GM12878 (cell line): Measurements from ENCODE around the gene KRT222. TPM values are rescaled to one million over a fixed set of nuclear protein-coding genes. Genes with fewer than 3 reads are reported as not detected.
A peak's percentile ranks its signal among the peaks of the same experiment; 100 is the strongest.

ENCODE experiments used
- ATF3 ChIP-seq: IDR thresholded peaks from 2 replicates; pipeline ENCODE4 v1.6.1; 2011; ENCODE audit warnings: low read depth, mild to moderate bottlenecking, low read length, moderate library complexity, borderline replicate concordance; ENCODE audit errors: extremely low read depth
- BACH1 ChIP-seq: fragments of 450-650 bp; IDR thresholded peaks from 2 replicates; pipeline ENCODE4 v1.6.1; 2017; ENCODE audit warnings: mild to moderate bottlenecking, borderline replicate concordance
- BCL11A ChIP-seq: IDR thresholded peaks from 2 replicates; pipeline ENCODE4 v1.6.1; 2011; ENCODE audit warnings: low read depth, low read length
- BCLAF1 ChIP-seq: fragments of 450-650 bp; IDR thresholded peaks from 2 replicates; pipeline ENCODE4 v1.6.1; 2017; ENCODE audit warnings: antibody characterized with exemption, mild to moderate bottlenecking, moderate library complexity
- BHLHE40 ChIP-seq, 2 experiments: fragments of 450-650 bp in 1 of 2; IDR thresholded peaks; 2 replicates each; pipeline ENCODE4 v1.6.1; 2011 to 2017; ENCODE audit warnings: low read depth in 2 of 2, borderline replicate concordance in 1 of 2, improper control_type of control experiment in 1 of 2, low read length in 1 of 2, mild to moderate bottlenecking in 1 of 2
- CBX5 ChIP-seq: sonication (generic); IDR thresholded peaks from 2 replicates; pipeline ENCODE4 v1.6.1; 2016; ENCODE audit warnings: low read depth, moderate library complexity, mild to moderate bottlenecking, inconsistent platforms
- CREB1 ChIP-seq: IDR thresholded peaks from 2 replicates; pipeline ENCODE4 v1.6.1; 2012; ENCODE audit warnings: low read depth, mild to moderate bottlenecking, inconsistent platforms
- HDGF ChIP-seq: fragments of 450-650 bp; IDR thresholded peaks from 2 replicates; pipeline ENCODE4 v1.6.1; 2016; ENCODE audit warnings: antibody characterized with exemption
- LARP7 ChIP-seq: fragments of 450-650 bp; IDR thresholded peaks from 2 replicates; pipeline ENCODE4 v1.6.1; 2017; ENCODE audit warnings: mild to moderate bottlenecking
- MLLT1 ChIP-seq: fragments of 450-650 bp; IDR thresholded peaks from 2 replicates; pipeline ENCODE4 v1.6.1; 2016; ENCODE audit warnings: mild to moderate bottlenecking
- NFXL1 ChIP-seq: fragments of 450-650 bp; IDR thresholded peaks from 2 replicates; pipeline ENCODE4 v1.6.1; 2017; ENCODE audit warnings: antibody characterized with exemption, mild to moderate bottlenecking, borderline replicate concordance
- PKNOX1 ChIP-seq: fragments of 450-650 bp; IDR thresholded peaks from 2 replicates; pipeline ENCODE4 v1.6.1; 2016; ENCODE audit warnings: mild to moderate bottlenecking
- RBBP5 ChIP-seq: fragments of 200-600 bp; sonication (generic); conservative IDR thresholded peaks from 2 replicates; pipeline ENCODE4 v1.6.1; 2016
- RELB ChIP-seq: fragments of 450-650 bp; IDR thresholded peaks from 2 replicates; pipeline ENCODE4 v1.6.1; 2017; ENCODE audit warnings: low read depth, mild to moderate bottlenecking, moderate library complexity
- SMAD1 ChIP-seq: fragments of 450-650 bp; IDR thresholded peaks from 2 replicates; pipeline ENCODE4 v1.6.1; 2018; ENCODE audit warnings: mild to moderate bottlenecking, low read depth; ENCODE audit not compliant: partially characterized antibody
- SUZ12 ChIP-seq: fragments of 200-600 bp; sonication (generic); IDR thresholded peaks from one replicate; pipeline ENCODE4 v1.6.1; 2018; ENCODE audit warnings: antibody characterized with exemption, mild to moderate bottlenecking; ENCODE audit not compliant: unreplicated experiment
- ZBTB40 ChIP-seq: fragments of 450-650 bp; IDR thresholded peaks from 2 replicates; pipeline ENCODE4 v1.6.1; 2016; ENCODE audit warnings: mild to moderate bottlenecking, moderate library complexity, borderline replicate concordance
- polyA plus RNA-seq, 11 experiments: library from polyadenylated mRNA; depleted of rRNA in 4 of 11; unstranded in 6 of 11; stranded (reverse) in 5 of 11; fragments of >200 nt; fragmentation: Nextera tagmentation in 4 of 11; fragmentation: Illumina TruSeq in 1 of 11; extraction: Ambion mirVana in 4 of 11; extraction: Trizol in 1 of 11; gene quantifications; 1 replicate in 1 of 11; 2 replicates in 10 of 11; pipeline versions ENCODE4 v1.2.1 to v1.2.3, GENCODE V29; 2011 to 2016; ENCODE audit warnings: inconsistent platforms in 2 of 11, missing spikeins in 2 of 11, low read depth in 1 of 11
- total RNA-seq, 4 experiments: library from RNA; depleted of rRNA in 3 of 4; stranded (reverse); fragments of >200 nt in 3 of 4; fragmentation: Illumina TruSeq in 1 of 4; extraction: Trizol in 1 of 4; gene quantifications; 2 replicates each; pipeline versions ENCODE4 v1.2.1 to v1.2.3, GENCODE V29; 2013 to 2021

Gene KRT222
- total and polyA plus RNA-seq, 10 of the 15 experiments (the other 5 are each of a cell fraction or from before 2014, with no cell fraction given), result 0.21 to 6.4 (median 0.54) TPM; not detected in 1

GRCh38 chr17:40647624-40648383 is 17.2 kb downstream of the KRT222 start, which contains the start of gene SMARCE1 (continued):
- TF ChIP-seq ZBTB40, result peak; percentile 74
- peak; percentile 18; the same call in 1 of the 2 replicates for TF ChIP-seq CBX5
- peak; percentile 85; the same call in 1 of the 2 replicates for TF ChIP-seq RELB
- no peak for TF ChIP-seq NFXL1
- TF ChIP-seq BHLHE40 (IDR thresholded peaks at IDR 0.05; ENCODE audit: borderline replicate concordance in 1 of 2, low read depth in 2 of 2, low read length in 1 of 2), result no peak
- TF ChIP-seq CREB1, result no peak
- no peak for TF ChIP-seq ATF3
- TF ChIP-seq SUZ12, result no peak
- TF ChIP-seq BCLAF1, result no peak
- no peak for TF ChIP-seq BACH1
- no peak for TF ChIP-seq HDGF
- peak; percentile 66; the same call in 1 of the 2 replicates for TF ChIP-seq LARP7
- no peak for TF ChIP-seq PKNOX1
- 0 out of 2 replicates have a peak, but pooled peaks have one; percentile 8 for TF ChIP-seq BCL11A
- TF ChIP-seq MLLT1, result peak; percentile 65
- 0 out of 2 replicates have a peak, but pooled peaks have one; percentile 68 for TF ChIP-seq RBBP5
- no peak for TF ChIP-seq SMAD1
